A673 (cell line): ENCODE data around the gene FBP1.

Experiments
- CTCF ChIP-seq: fragments of 300-800, 200-600 bp; sonication (generic); conservative IDR thresholded peaks from 2 replicates; pipeline ENCODE4 v1.5.1; 2017; ENCODE audit warnings: low read depth, mild to moderate bottlenecking, antibody characterized with exemption, low read length, moderate library complexity, mixed read lengths
- EZH2 ChIP-seq: fragments of 200-600 bp; sonication (generic); IDR thresholded peaks from 2 replicates; pipeline ENCODE4 v1.6.1; 2017; ENCODE audit warnings: borderline replicate concordance, low read depth, mild to moderate bottlenecking, mixed read lengths, antibody characterized with exemption, low read length; ENCODE audit not compliant: poor library complexity, severe bottlenecking

- TF ChIP-seq CTCF = peak; percentile 88
- TF ChIP-seq EZH2 = no peak
Measured at GRCh38 chr9:94603259-94604160, 35.8 kb downstream of the FBP1 start.
